Sigmoid colon (tissue), 4 donors: ENCODE data around the gene LUZP2.

Experiments used
- CTCF ChIP-seq, 4 experiments: fragments of 450-650 bp in 3 of 4; fragments of 200-600 bp in 1 of 4; IDR thresholded peaks; one replicate each; pipeline ENCODE4 v1.5.1; 2016 to 2019; ENCODE audit warnings: antibody characterized with exemption in 4 of 4, mild to moderate bottlenecking in 3 of 4, moderate library complexity in 2 of 4
- POLR2AphosphoS5 ChIP-seq, 4 donors: sonication (generic); formaldehyde crosslinking; IDR thresholded peaks; one replicate each; pipeline ENCODE4 v1.6.1; 2017; ENCODE audit warnings: antibody characterized with exemption in 4 of 4

- TF ChIP-seq CTCF (IDR thresholded peaks at IDR 0.05) (no peak), POLR2AphosphoS5 (IDR thresholded peaks at IDR 0.05) (no peak)
These were observed 5.6 kb downstream of the LUZP2 start for GRCh38 chr11:24502425-24502824.
